Transverse colon (tissue), 4 donors: Measurements from ENCODE around the gene SPPL3. TPM values are rescaled to one million over a fixed set of nuclear protein-coding genes. Genes with fewer than 3 reads are reported as not detected.

Source experiments
- DNase-seq: peaks from one replicate; pipeline ENCODE4 v3.0.0-alpha.2; 2019
- H3K27ac ChIP-seq, 4 donors: fragments of 200-600 bp; sonication (generic); 2 replicates each; pipeline ENCODE4 v1.5.1; 2016 to 2018; ENCODE audit warnings: inconsistent platforms in 4 of 4
- H3K27me3 ChIP-seq: fragments of 200-600 bp; sonication (generic); 2 replicates; pipeline ENCODE4 v1.5.1; 2017; ENCODE audit warnings: inconsistent platforms
- H3K36me3 ChIP-seq, 4 donors: fragments of 200-600 bp; sonication (generic); 2 replicates each; pipeline ENCODE4 v1.5.1; 2017 to 2019; ENCODE audit warnings: inconsistent platforms in 4 of 4
- H3K4me1 ChIP-seq, 4 donors: fragments of 200-600 bp; sonication (generic); 2 replicates each; pipeline ENCODE4 v1.5.1; 2017 to 2020; ENCODE audit warnings: inconsistent platforms in 4 of 4
- H3K4me3 ChIP-seq, 4 donors: fragments of 200-600 bp; sonication (generic); 1 replicate in 1 of 4; 2 replicates in 3 of 4; pipeline versions ENCODE4 v1.5.1 to v1.6.1; 2017 to 2019; ENCODE audit warnings: inconsistent platforms in 4 of 4
- H3K9me3 ChIP-seq, 2 donors: fragments of 200-600 bp; sonication (generic); 2 replicates each; pipeline ENCODE4 v1.5.1; 2017 to 2019; ENCODE audit warnings: inconsistent platforms in 2 of 2
- EP300 ChIP-seq: sonication (generic); formaldehyde crosslinking; IDR thresholded peaks from one replicate; pipeline ENCODE4 v1.6.1; 2017; ENCODE audit warnings: antibody characterized with exemption, low read depth
- POLR2A ChIP-seq: fragments of 450-650 bp; IDR thresholded peaks from one replicate; pipeline ENCODE4 v1.6.1; 2016; ENCODE audit warnings: antibody characterized with exemption, mild to moderate bottlenecking, moderate library complexity
- POLR2AphosphoS5 ChIP-seq, 3 donors: sonication (generic); formaldehyde crosslinking; IDR thresholded peaks; one replicate each; pipeline ENCODE4 v1.6.1; 2016; ENCODE audit warnings: antibody characterized with exemption in 3 of 3
- WGBS, 2 donors: methylation state at CpG; one replicate each; pipeline ENCODE4 v1.1.5; 2018; ENCODE audit warnings: low coverage in 1 of 2; 5-methylcytosine and 5-hydroxymethylcytosine counted together
- in situ Hi-C, 4 donors: fragments of 200-750 bp; cut with MboI; loops; one replicate each; pipeline versions ENCODE4 v1.15.0 to v1.15.1; 2017; ENCODE audit warnings: low sequenced_read_pairs in 3 of 4, low pct_ligation_motif_present in 1 of 4, low pct_unique_long_range_greater_than_20kb in 1 of 4
- intact Hi-C: fragments of 100-400 bp; cut with DNase I; formaldehyde crosslinking; loops from one replicate; pipeline ENCODE4 v1.15.1; 2023; ENCODE audit warnings: low total_unique reads
- total RNA-seq, 4 donors: library from RNA; depleted of rRNA; stranded (reverse); fragments of >200 nt; gene quantifications; one replicate each; pipeline ENCODE4 v1.1.0, GENCODE V29; 2016
- TF ChIP-seq, protein P1 (sequence below), 5 experiments: fragments of 200-600 bp in 3 of 5; fragments of 450-650 bp in 2 of 5; sonication (generic) in 3 of 5; IDR thresholded peaks; 1 replicate in 2 of 5; 2 replicates in 3 of 5; pipeline ENCODE4 v1.5.1; 2016 to 2017; ENCODE audit warnings: antibody characterized with exemption in 5 of 5, inconsistent platforms in 3 of 5, mild to moderate bottlenecking in 2 of 5, moderate library complexity in 1 of 5

SPPL3 gene
- total RNA-seq, 4 donors from 2014 or later, result 34.7 to 45.4 (median 41.6) TPM

DNA sequence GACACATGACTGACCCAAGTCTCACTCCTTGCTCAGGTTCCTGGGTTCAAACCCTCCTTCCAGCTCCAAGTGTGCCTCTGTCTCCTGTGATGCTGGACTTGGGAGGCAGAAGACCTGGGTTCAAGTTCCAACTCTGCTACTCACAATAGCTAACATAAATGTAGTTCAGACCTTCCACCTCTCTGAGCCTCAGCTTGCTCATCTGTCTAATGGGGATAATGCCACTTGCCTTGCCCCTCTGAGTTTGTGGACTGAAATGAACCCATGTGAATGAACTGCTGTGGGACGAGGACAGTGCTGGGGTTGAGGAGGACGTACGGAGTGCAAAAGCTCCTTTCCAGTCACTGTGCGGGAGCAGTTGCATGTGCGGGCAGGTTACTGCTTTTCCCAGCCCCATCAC lies 137.6 kb downstream of the SPPL3 start:
- intact Hi-C loops (no loop called here), in situ Hi-C loops (no loop called here)
- H3K27ac ChIP-seq, result peak overlapping the region; percentile 73 to 85 (median 76)
- peaks cover 0 to 18% (median 7%) of the 10 kb centered on the region in 4 donors for H3K4me1 ChIP-seq
- TF ChIP-seq POLR2A (no peak), POLR2AphosphoS5 (IDR thresholded peaks at IDR 0.05) (no peak)
- no peak for DNase-seq
- H3K9me3 ChIP-seq, result no peaks in the 10 kb centered on the region
- no peaks in the 10 kb centered on the region for H3K27me3 ChIP-seq
- no peak overlapping the region for H3K4me3 ChIP-seq
- H3K36me3 ChIP-seq, result peaks cover 0 to 26% (median 11%) of the 10 kb centered on the region in 4 donors
- WGBS, 2 donors, result 76% methylated on average over 5 of the region's 5 CpGs; no CpG with 5 or more reads in 1 of the 2 donors

DNA sequence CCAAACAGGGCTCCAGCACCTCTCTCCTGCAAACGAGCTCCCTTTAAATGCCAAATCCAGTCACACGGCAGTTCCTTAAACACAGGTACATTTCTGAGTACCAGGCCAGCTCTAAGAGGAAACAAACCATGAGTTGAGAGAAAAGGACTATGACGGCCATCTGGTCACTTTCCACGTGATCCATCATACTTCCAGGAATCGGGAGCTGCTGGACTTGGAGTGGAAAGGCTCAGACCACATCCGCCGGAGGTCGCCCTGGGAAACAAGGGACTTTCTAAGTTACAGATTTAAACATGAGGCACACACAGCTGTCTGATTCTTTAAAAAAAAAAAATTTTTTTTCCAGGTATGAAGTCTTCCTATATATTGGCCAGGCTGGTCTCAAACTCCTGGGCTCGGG lies 139.3 kb downstream of the SPPL3 start:
- WGBS, 2 donors, result 59 to 83% methylated on average over 3 to 9 of the region's 9 CpGs
- no peak for DNase-seq
- TF ChIP-seq POLR2AphosphoS5 (IDR thresholded peaks at IDR 0.05) (no peak), EP300 (no peak), POLR2A (no peak)
- TF ChIP-seq, protein P1, sequence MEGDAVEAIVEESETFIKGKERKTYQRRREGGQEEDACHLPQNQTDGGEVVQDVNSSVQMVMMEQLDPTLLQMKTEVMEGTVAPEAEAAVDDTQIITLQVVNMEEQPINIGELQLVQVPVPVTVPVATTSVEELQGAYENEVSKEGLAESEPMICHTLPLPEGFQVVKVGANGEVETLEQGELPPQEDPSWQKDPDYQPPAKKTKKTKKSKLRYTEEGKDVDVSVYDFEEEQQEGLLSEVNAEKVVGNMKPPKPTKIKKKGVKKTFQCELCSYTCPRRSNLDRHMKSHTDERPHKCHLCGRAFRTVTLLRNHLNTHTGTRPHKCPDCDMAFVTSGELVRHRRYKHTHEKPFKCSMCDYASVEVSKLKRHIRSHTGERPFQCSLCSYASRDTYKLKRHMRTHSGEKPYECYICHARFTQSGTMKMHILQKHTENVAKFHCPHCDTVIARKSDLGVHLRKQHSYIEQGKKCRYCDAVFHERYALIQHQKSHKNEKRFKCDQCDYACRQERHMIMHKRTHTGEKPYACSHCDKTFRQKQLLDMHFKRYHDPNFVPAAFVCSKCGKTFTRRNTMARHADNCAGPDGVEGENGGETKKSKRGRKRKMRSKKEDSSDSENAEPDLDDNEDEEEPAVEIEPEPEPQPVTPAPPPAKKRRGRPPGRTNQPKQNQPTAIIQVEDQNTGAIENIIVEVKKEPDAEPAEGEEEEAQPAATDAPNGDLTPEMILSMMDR (IDR thresholded peaks at IDR 0.05), result no peak
- H3K9me3 ChIP-seq, result no peaks in the 10 kb centered on the region
- H3K4me1 ChIP-seq, result peaks cover 3 to 18% (median 7%) of the 10 kb centered on the region in 4 donors
- H3K36me3 ChIP-seq, result peaks cover 0 to 26% (median 11%) of the 10 kb centered on the region in 4 donors
- H3K4me3 ChIP-seq, result no peak overlapping the region
- no peaks in the 10 kb centered on the region for H3K27me3 ChIP-seq
- in situ Hi-C loops, result no loop called here
- intact Hi-C loops, result no loop called here
- peak overlapping the region; percentile 73 to 85 (median 76) for H3K27ac ChIP-seq

DNA sequence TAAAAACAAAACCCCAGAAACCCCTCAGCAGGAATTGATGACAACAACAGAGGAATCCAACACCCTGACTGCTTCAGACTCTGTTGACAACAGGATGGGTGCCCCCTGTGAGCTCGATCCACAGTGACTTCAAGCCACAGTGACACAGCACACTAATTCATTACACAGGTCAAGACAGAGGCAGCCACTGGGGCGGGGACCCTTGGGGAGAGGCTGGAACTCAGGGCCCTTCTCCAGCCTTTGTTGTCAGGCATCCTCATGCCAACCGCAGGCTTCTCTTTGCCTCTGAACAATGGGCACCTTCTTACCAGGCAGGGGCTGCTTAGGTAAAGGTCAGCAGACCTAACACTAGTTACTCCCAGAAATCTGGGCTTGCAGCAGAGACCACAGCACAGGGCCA lies 140.9 kb downstream of the SPPL3 start:
- Histone ChIP-seq H3K9me3 (no peaks in the 10 kb centered on the region), H3K27ac (no peak overlapping the region), H3K27me3 (no peaks in the 10 kb centered on the region), H3K36me3 (peaks cover 0 to 19% (median 9%) of the 10 kb centered on the region in 4 donors), H3K4me1 (peaks cover 3 to 18% (median 7%) of the 10 kb centered on the region in 4 donors), H3K4me3 (no peak overlapping the region)
- no peak for DNase-seq
- 88% methylated on average over 3 of the region's 3 CpGs; no CpG with 5 or more reads in 1 of the 2 donors for WGBS, 2 donors
- TF ChIP-seq, protein P1 (IDR thresholded peaks at IDR 0.05), result no peak
- no peak for TF ChIP-seq POLR2A
- no peak for TF ChIP-seq POLR2AphosphoS5 (IDR thresholded peaks at IDR 0.05)
- no peak for TF ChIP-seq EP300
- in situ Hi-C loops (no loop called here), intact Hi-C loops (no loop called here)

DNA sequence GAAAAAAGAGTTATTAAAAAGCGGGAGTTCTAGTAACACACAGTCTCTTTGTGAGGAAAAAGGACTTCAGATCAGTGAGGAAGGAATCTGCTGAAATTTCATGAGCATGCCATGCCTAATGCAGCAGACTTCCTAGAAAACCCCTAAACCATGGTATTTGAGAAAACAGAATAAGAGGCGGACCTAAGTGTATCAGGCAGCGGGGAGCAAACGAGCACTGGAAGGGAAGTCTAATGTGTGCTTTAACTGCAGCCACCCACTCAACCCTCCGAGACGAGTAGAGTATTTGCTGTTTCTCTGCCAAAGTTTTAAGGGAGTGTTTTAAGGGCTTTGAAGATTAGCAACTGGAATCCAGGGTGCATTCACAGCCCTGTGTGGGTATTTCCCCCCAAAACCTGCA lies 142.1 kb downstream of the SPPL3 start:
- Histone ChIP-seq H3K36me3 (peaks cover 0 to 18% (median 6%) of the 10 kb centered on the region in 4 donors), H3K27ac (peak overlapping the region; percentile 14 to 59 (median 52)), H3K9me3 (no peaks in the 10 kb centered on the region), H3K4me1 (peaks cover 3 to 21% (median 12%) of the 10 kb centered on the region in 4 donors), H3K4me3 (no peak overlapping the region), H3K27me3 (no peaks in the 10 kb centered on the region)
- no peak for DNase-seq
- intact Hi-C loops, result no loop called here
- 47 to 83% methylated on average over 3 to 6 of the region's 6 CpGs for WGBS, 2 donors
- TF ChIP-seq POLR2AphosphoS5 (IDR thresholded peaks at IDR 0.05) (no peak), POLR2A (no peak), EP300 (no peak)
- TF ChIP-seq, protein P1 (IDR thresholded peaks at IDR 0.05), result no peak
- in situ Hi-C loops, result no loop called here

DNA sequence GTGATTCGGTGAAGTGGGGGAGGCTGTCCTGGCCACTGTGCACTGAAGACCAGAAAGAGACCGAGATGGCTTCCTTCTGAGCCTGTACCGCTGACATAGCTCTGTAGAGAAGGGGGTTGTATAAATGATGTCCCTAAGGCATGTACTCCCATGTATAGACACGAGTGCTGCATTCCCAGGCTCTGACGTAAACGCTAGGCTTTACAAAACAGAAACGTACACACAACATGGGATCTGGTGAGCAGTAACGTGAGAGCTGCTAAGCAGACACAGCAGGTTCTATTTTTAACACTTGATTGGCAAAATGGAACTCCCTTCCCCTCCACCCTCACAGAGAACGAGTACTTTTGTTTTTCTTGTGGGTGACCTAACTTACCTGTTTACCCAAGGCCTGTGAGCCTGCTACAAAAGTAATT lies 142.6 kb downstream of the SPPL3 start:
- Histone ChIP-seq H3K4me1 (peaks cover 3 to 19% (median 15%) of the 10 kb centered on the region in 4 donors), H3K36me3 (peaks cover 0 to 18% (median 6%) of the 10 kb centered on the region in 4 donors), H3K27ac (peak overlapping the region; percentile 14 to 59 (median 52)), H3K27me3 (no peaks in the 10 kb centered on the region), H3K4me3 (no peak overlapping the region), H3K9me3 (no peaks in the 10 kb centered on the region)
- in situ Hi-C loops (no loop called here), intact Hi-C loops (no loop called here)
- TF ChIP-seq, protein P1 (IDR thresholded peaks at IDR 0.05), result no peak
- TF ChIP-seq POLR2A (no peak), EP300 (no peak), POLR2AphosphoS5 (IDR thresholded peaks at IDR 0.05) (peak in 2 of 3 donors; percentile 31 to 41)
- DNase-seq, result no peak
- 72 to 73% methylated on average over 8 to 9 of the region's 9 CpGs for WGBS, 2 donors
